Suprapubic skin (tissue), 4 donors: ENCODE results near the gene TBL1X. TPM values are rescaled to one million over a fixed set of nuclear protein-coding genes. Genes with fewer than 3 reads are reported as not detected.
"Not testable (repeated sequence)": the region's sequence is repeated elsewhere in the genome, so short reads cannot be mapped to it uniquely, and the experiment has no call there.

Experiments
- DNase-seq, 2 donors: peaks; one replicate each; pipeline ENCODE4 v3.0.0-alpha.2; 2019; ENCODE audit warnings: low spot score in 2 of 2
- H3K27ac ChIP-seq: fragments of 200-600 bp; sonication (generic); one replicate; pipeline ENCODE4 v1.5.1; 2019
- H3K27me3 ChIP-seq: fragments of 200-600 bp; sonication (generic); one replicate; pipeline ENCODE4 v1.5.1; 2019
- H3K36me3 ChIP-seq: fragments of 200-600 bp; sonication (generic); one replicate; pipeline ENCODE4 v1.5.1; 2019
- H3K4me1 ChIP-seq: fragments of 200-600 bp; sonication (generic); one replicate; pipeline ENCODE4 v1.5.1; 2019
- H3K4me3 ChIP-seq: fragments of 200-600 bp; sonication (generic); one replicate; pipeline ENCODE4 v1.5.1; 2019; ENCODE audit warnings: mild to moderate bottlenecking
- H3K9me3 ChIP-seq: fragments of 200-600 bp; sonication (generic); one replicate; pipeline ENCODE4 v1.5.1; 2019
- CTCF ChIP-seq, 2 donors: fragments of 200-600 bp in 1 of 2; fragments of 450-650 bp in 1 of 2; sonication (generic) in 1 of 2; IDR thresholded peaks; one replicate each; pipeline ENCODE4 v1.5.1; 2016 to 2019; ENCODE audit warnings: antibody characterized with exemption in 2 of 2, mild to moderate bottlenecking in 1 of 2, moderate library complexity in 1 of 2
- EP300 ChIP-seq: sonication (generic); formaldehyde crosslinking; IDR thresholded peaks from one replicate; pipeline ENCODE4 v1.6.1; 2017; ENCODE audit warnings: antibody characterized with exemption
- POLR2A ChIP-seq, 2 donors: fragments of 450-650 bp; IDR thresholded peaks; one replicate each; pipeline ENCODE4 v1.6.1; 2017; ENCODE audit warnings: antibody characterized with exemption in 2 of 2, mild to moderate bottlenecking in 2 of 2, moderate library complexity in 2 of 2
- POLR2AphosphoS5 ChIP-seq, 3 donors: sonication (generic); formaldehyde crosslinking; IDR thresholded peaks; one replicate each; pipeline ENCODE4 v1.6.1; 2017; ENCODE audit warnings: antibody characterized with exemption in 3 of 3
- WGBS: methylation state at CpG from one replicate; pipeline ENCODE4 v1.1.5; 2018; 5-methylcytosine and 5-hydroxymethylcytosine counted together
- total RNA-seq, 4 donors: library from RNA; depleted of rRNA; stranded (reverse); fragments of >200 nt; gene quantifications; one replicate each; pipeline ENCODE4 v1.1.0, GENCODE V29; 2016

The TBL1X gene
- total RNA-seq, 4 donors from 2014 or later: 13.2 to 31.0 (median 17.1) TPM

- 40% methylated on average over 1 of the region's 1 CpG for WGBS
- no peaks in the 10 kb centered on the region for H3K27me3 ChIP-seq
- H3K36me3 ChIP-seq: no peaks in the 10 kb centered on the region
- no peak for DNase-seq
- TF ChIP-seq EP300: no peak
- no peak for TF ChIP-seq CTCF (IDR thresholded peaks at IDR 0.05)
- TF ChIP-seq POLR2A (IDR thresholded peaks at IDR 0.05): no peak
- no peak for TF ChIP-seq POLR2AphosphoS5 (IDR thresholded peaks at IDR 0.05)
- H3K4me1 ChIP-seq: no peaks in the 10 kb centered on the region
- H3K4me3 ChIP-seq: no peak overlapping the region
- H3K27ac ChIP-seq: no peak overlapping the region
- H3K9me3 ChIP-seq: no peaks in the 10 kb centered on the region
Measured at GRCh38 chrX:9447906-9448305, 17.0 kb upstream of the TBL1X start.

GRCh38 chrX:9456250-9457074 is 8.4 kb upstream of the TBL1X start:
- Histone ChIP-seq H3K4me3 (no peak overlapping the region), H3K27me3 (no peaks in the 10 kb centered on the region), H3K4me1 (no peaks in the 10 kb centered on the region), H3K36me3 (no peaks in the 10 kb centered on the region), H3K9me3 (no peaks in the 10 kb centered on the region), H3K27ac (no peak overlapping the region)
- 71% methylated on average over 7 of the region's 8 CpGs for WGBS
- no peak for DNase-seq
- TF ChIP-seq POLR2A (IDR thresholded peaks at IDR 0.05) (no peak), POLR2AphosphoS5 (IDR thresholded peaks at IDR 0.05) (no peak), CTCF (IDR thresholded peaks at IDR 0.05) (no peak), EP300 (no peak)

- not testable (repeated sequence) for H3K4me3 ChIP-seq, H3K9me3 ChIP-seq, H3K27ac ChIP-seq, H3K4me1 ChIP-seq, H3K27me3 ChIP-seq, DNase-seq, H3K36me3 ChIP-seq
- 89% methylated on average over 12 of the region's 12 CpGs for WGBS
Measured at GRCh38 chrX:9458034-9458433, 6.8 kb upstream of the TBL1X start.

- TF ChIP-seq POLR2AphosphoS5 (IDR thresholded peaks at IDR 0.05): no peak
- Histone ChIP-seq H3K27ac (no peak overlapping the region), H3K4me1 (peaks cover 13% of the 10 kb centered on the region), H3K27me3 (no peaks in the 10 kb centered on the region), H3K4me3 (no peak overlapping the region), H3K36me3 (no peaks in the 10 kb centered on the region), H3K9me3 (no peaks in the 10 kb centered on the region)
- no peak for DNase-seq
- WGBS: 63% methylated on average over 2 of the region's 2 CpGs
Measured at GRCh38 chrX:9458516-9459078, 6.3 kb upstream of the TBL1X start.

GRCh38 chrX:9459186-9459748 is 5.6 kb upstream of the TBL1X start:
- whole genome bisulfite sequencing: 75% methylated on average over 3 of the region's 3 CpGs
- DNase-seq: no peak
- TF ChIP-seq EP300 (no peak), POLR2A (IDR thresholded peaks at IDR 0.05) (no peak), POLR2AphosphoS5 (IDR thresholded peaks at IDR 0.05) (no peak), CTCF (IDR thresholded peaks at IDR 0.05) (no peak)

GRCh38 chrX:9461087-9461486 is 3.8 kb upstream of the TBL1X start:
- no peak for DNase-seq
- WGBS: 72% methylated on average over 6 of the region's 6 CpGs
- Histone ChIP-seq H3K4me3 (no peak overlapping the region), H3K9me3 (no peaks in the 10 kb centered on the region), H3K27me3 (no peaks in the 10 kb centered on the region), H3K4me1 (peaks cover 24% of the 10 kb centered on the region), H3K36me3 (no peaks in the 10 kb centered on the region), H3K27ac (no peak overlapping the region)
- TF ChIP-seq POLR2AphosphoS5 (IDR thresholded peaks at IDR 0.05): no peak
- TF ChIP-seq EP300: no peak
- no peak for TF ChIP-seq POLR2A (IDR thresholded peaks at IDR 0.05)
- no peak for TF ChIP-seq CTCF (IDR thresholded peaks at IDR 0.05)

More at GRCh38 chrX:9459186-9459748, 5.6 kb upstream of the TBL1X start:
- Histone ChIP-seq H3K27ac (no peak overlapping the region), H3K36me3 (no peaks in the 10 kb centered on the region), H3K4me1 (peaks cover 18% of the 10 kb centered on the region), H3K27me3 (no peaks in the 10 kb centered on the region), H3K9me3 (no peaks in the 10 kb centered on the region), H3K4me3 (no peak overlapping the region)
